ENCODE measurements around the gene TOR1A. TPM values are rescaled to one million over a fixed set of nuclear protein-coding genes. Genes with fewer than 3 reads are reported as not detected.

TOR1A gene
- total and polyA plus RNA-seq, 2 experiments from 2014 or later: 23.6 to 45.7 TPM

GRCh38 chr9:129776566-129776937, 47.4 kb downstream of the TOR1A start:
- Mint-ChIP-seq H3K9me3 (no peaks in the 10 kb centered on the region; the same call in 2 of the 3 replicates), H3K36me3 (ENCODE audit: low read depth) (no peaks in the 10 kb centered on the region), H3K27me3 (ENCODE audit: insufficient read depth, low read depth, poor library complexity) (peaks cover 13% of the 10 kb centered on the region), H3K4me1 (peaks cover 6% of the 10 kb centered on the region), H3K27ac (no peak overlapping the region), H3K4me3 (no peak overlapping the region)
- TF ChIP-seq CTCF (conservative IDR thresholded peaks at IDR 0.05; ENCODE audit: low read depth in 2 of 2) (no peak), REST (IDR thresholded peaks at IDR 0.05; ENCODE audit: unreplicated experiment) (no peak), EZH2phosphoT487 (IDR thresholded peaks at IDR 0.05; ENCODE audit: unreplicated experiment) (no peak), JUNB (IDR thresholded peaks at IDR 0.05; ENCODE audit: unreplicated experiment) (no peak), STAT1 (IDR thresholded peaks at IDR 0.05; ENCODE audit: unreplicated experiment) (no peak), CREB1 (CRISPR knock-in tag; IDR thresholded peaks at IDR 0.05; ENCODE audit: low read depth) (no peak), ZNF462 (CRISPR knock-in tag; IDR thresholded peaks at IDR 0.05) (no peak), ZNF331 (CRISPR knock-in tag; IDR thresholded peaks at IDR 0.05; ENCODE audit: low read depth) (no peak), POLR2AphosphoS5 (IDR thresholded peaks at IDR 0.05; ENCODE audit: low read depth) (no peak), ETS1 (IDR thresholded peaks at IDR 0.05) (no peak), NANOG (IDR thresholded peaks at IDR 0.05; ENCODE audit: borderline replicate concordance) (no peak), EZH2 (IDR thresholded peaks at IDR 0.05; ENCODE audit: low read depth, unreplicated experiment) (no peak), ZNF114 (CRISPR knock-in tag; IDR thresholded peaks at IDR 0.05) (no peak)
- Histone ChIP-seq H3K27me3 (ENCODE audit: insufficient read depth) (no peaks in the 10 kb centered on the region), H3F3A (replicated peaks; ENCODE audit: low read depth) (no peaks in the 10 kb centered on the region), H4K20me1 (replicated peaks; ENCODE audit: insufficient read depth) (no peaks in the 10 kb centered on the region), H3K36me3 (ENCODE audit: insufficient read depth) (no peaks in the 10 kb centered on the region), H3K9me2 (ENCODE audit: insufficient read depth) (no peaks in the 10 kb centered on the region), H3K79me2 (replicated peaks; ENCODE audit: insufficient read depth) (no peaks in the 10 kb centered on the region), H3K4me1 (ENCODE audit: insufficient read depth) (peaks cover 2% of the 10 kb centered on the region; the same call in 1 of the 2 replicates), H3K27ac (ENCODE audit: low read depth) (no peak overlapping the region), H2AFZ (peak overlapping the region; percentile 80; the same call in 1 of the 2 replicates), H3K4me3 (no peak overlapping the region), H3K4me2 (no peak overlapping the region)
- no peak; the same call in none of the 3 replicates for ATAC-seq
- no peak for DNase-seq (ENCODE audit: low spot score)

Measured in GM23338 (cell line).